Airway epithelial cell (primary cell): ENCODE results near the gene SHANK2. TPM values are rescaled to one million over a fixed set of nuclear protein-coding genes. Genes with fewer than 3 reads are reported as not detected.

ENCODE experiments used
- total RNA-seq: library from RNA; depleted of rRNA; stranded (reverse); fragments of >200 nt; gene quantifications from 2 replicates; pipeline ENCODE4 v1.2.3, GENCODE V29; 2015

The SHANK2 gene
- total RNA-seq = 8.6 and 8.9 TPM in 2 replicates

GRCh38 chr11:71252269-71252769 lies at the start of gene SHANK2:
SHANK2 (minus strand) TSS chr11:71252577; CDS start chr11:71147326, 105,251 bp downstream.

Other genes with a start within 250 kb of the SHANK2 start
- gene DHCR7, start 195.8 kb upstream of the SHANK2 start, total RNA-seq = 87.2 and 117 TPM in 2 replicates
- gene NADSYN1, start 200.6 kb upstream of the SHANK2 start, total RNA-seq = 55.8 and 56.9 TPM in 2 replicates